Gastrocnemius medialis (tissue), 4 donors: ENCODE measurements around the gene KCNJ1. TPM values are rescaled to one million over a fixed set of nuclear protein-coding genes. Genes with fewer than 3 reads are reported as not detected.

ENCODE experiments used
- ATAC-seq, 2 donors: fragments of 150-250 bp; one replicate each; pipeline ENCODE4 v1.9.1; 2016
- DNase-seq, 2 donors: peaks; one replicate each; pipeline ENCODE4 v3.0.0-alpha.2; 2019
- H3K27ac ChIP-seq, 4 donors: fragments of 200-600 bp; sonication (generic); 1 replicate in 1 of 4; 2 replicates in 3 of 4; pipeline ENCODE4 v1.5.1; 2016 to 2018; ENCODE audit warnings: mild to moderate bottlenecking in 2 of 4, moderate library complexity in 1 of 4
- H3K27me3 ChIP-seq, 3 donors: fragments of 200-600 bp; sonication (generic) in 2 of 3; 1 replicate in 1 of 3; 2 replicates in 2 of 3; pipeline versions ENCODE4 v1.5.1 to v1.6.0; 2016 to 2019; ENCODE audit warnings: mild to moderate bottlenecking in 1 of 3, moderate library complexity in 1 of 3
- H3K36me3 ChIP-seq, 2 donors: fragments of 200-600 bp; sonication (generic) in 1 of 2; one replicate each; pipeline ENCODE4 v1.5.1; 2017 to 2018
- H3K4me1 ChIP-seq, 2 donors: fragments of 200-600 bp; sonication (generic) in 1 of 2; one replicate each; pipeline ENCODE4 v1.5.1; 2016 to 2017; ENCODE audit warnings: mild to moderate bottlenecking in 2 of 2
- H3K4me3 ChIP-seq, 4 donors: fragments of 200-600 bp; sonication (generic) in 3 of 4; 1 replicate in 1 of 4; 2 replicates in 3 of 4; pipeline ENCODE4 v1.5.1; 2016 to 2019; ENCODE audit warnings: mild to moderate bottlenecking in 2 of 4
- H3K9me3 ChIP-seq, 3 donors: fragments of 200-600 bp; sonication (generic) in 2 of 3; 1 replicate in 1 of 3; 2 replicates in 2 of 3; pipeline ENCODE4 v1.5.1; 2016 to 2019
- CTCF ChIP-seq, 5 experiments: fragments of 450-650 bp in 3 of 5; fragments of 200-600 bp in 2 of 5; sonication (generic) in 2 of 5; IDR thresholded peaks in 4 of 5; conservative IDR thresholded peaks in 1 of 5; 1 replicate in 4 of 5; 2 replicates in 1 of 5; pipeline ENCODE4 v1.5.1; 2016 to 2019; ENCODE audit warnings: antibody characterized with exemption in 5 of 5, mild to moderate bottlenecking in 3 of 5, moderate library complexity in 3 of 5
- POLR2A ChIP-seq, 2 donors: fragments of 450-650 bp; IDR thresholded peaks; one replicate each; pipeline ENCODE4 v1.6.1; 2017; ENCODE audit warnings: antibody characterized with exemption in 2 of 2, mild to moderate bottlenecking in 2 of 2, moderate library complexity in 2 of 2
- in situ Hi-C, 4 donors: fragments of 200-750 bp; cut with MboI; loops; one replicate each; pipeline versions ENCODE4 v1.15.0 to v1.8.0; 2017; ENCODE audit warnings: low sequenced_read_pairs in 4 of 4
- intact Hi-C: fragments of 100-400 bp; cut with DNase I; formaldehyde crosslinking; loops from one replicate; pipeline ENCODE4 v1.15.1; 2023; ENCODE audit warnings: low total_unique reads
- total RNA-seq, 4 donors: library from RNA; depleted of rRNA; stranded (reverse); fragments of >200 nt; gene quantifications; one replicate each; pipeline versions ENCODE4 v1.1.0 to v1.2.3, GENCODE V29; 2016

The KCNJ1 gene
- total RNA-seq, 4 donors from 2014 or later = 3.1 TPM; not detected in 3

- Histone ChIP-seq H3K27ac (no peak overlapping the region), H3K27me3 (peaks cover 0 to 3% (median 0%) of the 10 kb centered on the region in 3 donors), H3K4me1 (peaks cover 3 to 5% of the 10 kb centered on the region in 2 donors), H3K4me3 (peak overlapping the region in 3 of 4 donors; percentile 19 to 34 (median 26)), H3K9me3 (no peaks in the 10 kb centered on the region), H3K36me3 (no peaks in the 10 kb centered on the region)
- TF ChIP-seq CTCF (IDR thresholded peaks at IDR 0.05 in 4 of 5, conservative IDR thresholded peaks at IDR 0.05 in 1 of 5) = no peak
- TF ChIP-seq POLR2A (IDR thresholded peaks at IDR 0.05) = no peak
- DNase-seq (no peak), ATAC-seq (peak; percentile 16 to 29)
- intact Hi-C loops = loop anchor here (1.0 to 10.0 kb wide), 5 partner anchors 136 to 673 kb away; partner anchors contain the start of gene FLI1
- in situ Hi-C loops = loop anchor here (5.0 to 25.0 kb wide), 6 partner anchors 193 to 793 kb away; no protein-coding TSS in a partner anchor
These were observed 36.6 kb downstream of the KCNJ1 start for GRCh38 chr11:128830290-128831173.

DNA sequence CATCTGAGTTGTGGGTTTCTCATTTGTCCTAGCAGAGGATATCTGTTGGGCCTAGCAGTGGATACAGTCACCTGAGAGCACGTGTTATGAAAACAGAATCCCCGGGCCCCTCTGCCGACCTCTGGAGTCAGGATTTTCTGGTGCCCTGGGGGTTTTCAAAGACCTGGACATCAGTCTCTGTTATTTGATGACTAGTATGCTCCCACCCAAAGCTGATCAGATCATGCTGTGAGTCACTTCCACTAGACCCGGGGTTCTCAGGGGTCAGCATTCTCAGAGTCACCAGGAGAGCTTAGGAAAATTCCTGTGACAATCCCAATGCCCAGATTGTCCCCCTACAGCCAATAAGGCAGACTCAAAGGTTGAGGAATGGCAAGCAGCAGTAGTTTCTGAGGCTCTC lies 38.7 kb downstream of the KCNJ1 start:
- Histone ChIP-seq H3K4me1 (peaks cover 5 to 7% of the 10 kb centered on the region in 2 donors), H3K27me3 (peaks cover 0 to 2% (median 0%) of the 10 kb centered on the region in 3 donors), H3K9me3 (no peaks in the 10 kb centered on the region), H3K4me3 (no peak overlapping the region), H3K36me3 (no peaks in the 10 kb centered on the region), H3K27ac (no peak overlapping the region)
- ATAC-seq (no peak), DNase-seq (no peak)
- TF ChIP-seq CTCF (IDR thresholded peaks at IDR 0.05 in 4 of 5, conservative IDR thresholded peaks at IDR 0.05 in 1 of 5) (no peak), POLR2A (IDR thresholded peaks at IDR 0.05) (no peak)
- intact Hi-C loops (no loop called here), in situ Hi-C loops (loop anchor here (10.0 to 25.0 kb wide), 4 partner anchors 191 to 791 kb away; no protein-coding TSS in a partner anchor)

DNA sequence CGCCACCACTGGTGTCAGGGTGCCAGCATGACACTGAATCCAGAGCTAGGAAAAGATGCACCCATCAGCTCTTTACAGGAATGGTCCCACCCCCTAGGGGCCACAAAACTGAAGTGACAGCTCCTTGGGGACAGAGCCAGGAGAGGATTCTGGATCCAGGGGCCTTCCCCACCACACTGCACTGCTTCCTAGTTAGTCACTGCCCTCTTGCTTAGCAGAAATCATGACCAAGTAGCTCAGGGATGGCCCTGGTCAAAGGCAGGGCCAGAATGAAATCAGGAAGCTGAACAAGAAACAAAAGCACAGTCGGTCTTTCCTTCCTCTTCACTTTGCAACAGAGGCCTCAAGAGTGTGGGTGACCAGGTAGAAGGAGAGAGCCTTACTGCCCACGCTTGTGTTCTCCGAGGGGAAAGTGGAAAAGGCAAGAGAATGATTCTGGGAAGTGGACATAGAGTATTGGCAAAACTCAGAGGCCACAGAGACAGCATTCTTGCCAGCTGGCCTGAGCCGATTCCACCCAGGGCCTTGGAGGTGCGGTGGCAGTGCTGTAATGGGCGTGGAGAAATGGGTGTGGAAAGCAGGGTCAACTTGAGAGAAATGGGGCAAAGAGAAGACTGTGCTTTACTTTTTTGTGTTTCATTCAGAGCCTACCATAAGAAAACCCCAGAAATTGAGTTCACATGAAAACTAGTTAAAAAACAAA lies 39.8 kb downstream of the KCNJ1 start:
- DNase-seq (no peak), ATAC-seq (no peak)
- peaks cover 5 to 7% of the 10 kb centered on the region in 2 donors for H3K4me1 ChIP-seq
- intact Hi-C loops = no loop called here
- no peak overlapping the region for H3K27ac ChIP-seq
- no peak for TF ChIP-seq POLR2A (IDR thresholded peaks at IDR 0.05)
- TF ChIP-seq CTCF (IDR thresholded peaks at IDR 0.05 in 4 of 5, conservative IDR thresholded peaks at IDR 0.05 in 1 of 5) = no peak
- H3K9me3 ChIP-seq = no peaks in the 10 kb centered on the region
- in situ Hi-C loops = loop anchor here (10.0 to 25.0 kb wide), 4 partner anchors 190 to 790 kb away; no protein-coding TSS in a partner anchor
- H3K36me3 ChIP-seq = no peaks in the 10 kb centered on the region
- peaks cover 0 to 2% (median 0%) of the 10 kb centered on the region in 3 donors for H3K27me3 ChIP-seq
- no peak overlapping the region for H3K4me3 ChIP-seq

DNA sequence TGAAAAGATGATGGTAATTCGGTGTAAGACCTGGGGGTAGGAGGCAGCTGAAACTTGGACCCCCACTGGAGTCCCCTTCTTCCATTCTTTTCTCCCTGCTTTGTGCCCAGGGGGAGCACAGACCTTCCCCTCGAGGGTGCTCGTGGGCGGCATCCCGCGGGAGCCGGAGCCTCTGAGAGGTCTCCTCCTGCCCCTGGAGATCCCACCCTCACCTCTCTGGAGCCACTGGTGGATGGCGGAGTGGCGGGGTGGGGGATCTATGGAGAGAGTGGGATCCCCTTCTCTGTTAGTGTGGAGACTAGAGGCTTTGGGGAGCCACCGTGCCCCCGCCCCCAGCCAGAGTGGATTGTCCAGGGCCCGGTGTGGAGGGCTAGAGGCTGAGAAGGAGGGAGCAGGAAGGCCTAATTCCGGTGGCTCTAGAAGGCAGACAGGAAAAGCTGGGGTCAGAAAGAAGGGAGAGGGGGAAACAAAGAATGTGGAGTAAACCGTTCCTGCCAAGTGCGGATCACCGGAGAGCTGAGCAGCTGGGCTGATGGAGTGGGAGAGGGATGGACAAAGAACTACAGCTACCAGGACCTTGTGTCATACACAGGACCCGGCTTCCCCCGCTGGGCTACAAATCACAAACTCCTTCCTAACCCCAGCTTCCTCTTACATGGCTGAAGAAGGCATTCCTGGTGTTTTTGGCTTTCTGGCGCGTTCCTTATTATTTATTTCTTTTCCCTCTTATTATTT lies 41.9 kb downstream of the KCNJ1 start:
- Histone ChIP-seq H3K36me3 (no peaks in the 10 kb centered on the region), H3K27me3 (peaks cover 0 to 2% (median 0%) of the 10 kb centered on the region in 3 donors), H3K9me3 (no peaks in the 10 kb centered on the region), H3K4me3 (no peak overlapping the region), H3K27ac (no peak overlapping the region), H3K4me1 (peaks cover 0 to 4% of the 10 kb centered on the region in 2 donors)
- intact Hi-C loops = no loop called here
- TF ChIP-seq POLR2A (IDR thresholded peaks at IDR 0.05) (no peak), CTCF (IDR thresholded peaks at IDR 0.05 in 4 of 5, conservative IDR thresholded peaks at IDR 0.05 in 1 of 5) (no peak)
- no peak for DNase-seq
- in situ Hi-C loops = loop anchor here (10.0 to 25.0 kb wide), 4 partner anchors 188 to 788 kb away; no protein-coding TSS in a partner anchor
- no peak for ATAC-seq
